PC-3 (cell line): ENCODE measurements around the gene TOB2. TPM values are rescaled to one million over a fixed set of nuclear protein-coding genes. Genes with fewer than 3 reads are reported as not detected.

Experiments
- ATAC-seq: fragments of 200-7000 bp; cut with Tn5 transposase; 2 replicates; pipeline ENCODE4 v1.9.1; 2020; ENCODE audit warnings: mild to moderate bottlenecking, moderate library complexity
- BruUV-seq: library from RNA; stranded (reverse); fragments of 400-500 nt; replicated peaks from 2 replicates; lab custom pipeline; 2021; lab: Mats Ljungman, UMichigan
- CTCF ChIA-PET: fragments of 300-600 bp; sonication (Branson Sonifier 250); formaldehyde crosslinking; loops from one replicate; lab custom pipeline; 2022; ENCODE audit warnings: antibody characterized with exemption; lab: Charles Lee
- POLR2A ChIA-PET: fragments of 300-600 bp; sonication (Branson Sonifier 250); formaldehyde crosslinking; loops from one replicate; lab custom pipeline; 2022; ENCODE audit warnings: antibody characterized with exemption; ENCODE audit not compliant: unreplicated experiment; lab: Charles Lee
- DNase-seq: peaks from one replicate; pipeline ENCODE4 v3.0.0-alpha.2; 2015
- H2AFZ ChIP-seq: fragments of 300-600 bp; sonication (generic); 2 replicates; pipeline ENCODE4 v1.6.0; 2016; ENCODE audit warnings: antibody characterized with exemption, low read length
- H3F3A ChIP-seq: fragments of 300-600 bp; sonication (generic); one replicate; pipeline ENCODE4 v1.6.0; 2017; ENCODE audit warnings: antibody characterized with exemption, low read length, control low read depth, mild to moderate bottlenecking; ENCODE audit not compliant: unreplicated experiment
- H3K27ac ChIP-seq: fragments of 300-600 bp; sonication (generic); 2 replicates; pipeline ENCODE4 v1.5.1; 2016; ENCODE audit warnings: mild to moderate bottlenecking, low read length
- H3K27me3 ChIP-seq: fragments of 300-600 bp; sonication (generic); 2 replicates; pipeline ENCODE4 v1.6.1; 2016; ENCODE audit warnings: low read length, mixed read lengths
- H3K36me3 ChIP-seq: fragments of 300-600 bp; sonication (generic); 2 replicates; pipeline ENCODE4 v1.6.1; 2016; ENCODE audit warnings: low read depth, mixed run types, low read length, mixed read lengths
- H3K4me1 ChIP-seq: fragments of 300-600 bp; sonication (generic); 2 replicates; pipeline ENCODE4 v1.5.1; 2016; ENCODE audit warnings: low read length; ENCODE audit not compliant: insufficient read depth
- H3K4me2 ChIP-seq: fragments of 300-600 bp; sonication (generic); 2 replicates; pipeline ENCODE4 v1.6.0; 2016; ENCODE audit warnings: low read length
- H3K4me3 ChIP-seq: fragments of 300-600 bp; sonication (generic); 2 replicates; pipeline ENCODE4 v1.5.1; 2016; ENCODE audit warnings: mild to moderate bottlenecking, low read length, mixed read lengths
- H3K79me2 ChIP-seq: fragments of 300-600 bp; sonication (generic); 2 replicates; pipeline ENCODE4 v1.6.1; 2017; ENCODE audit warnings: low read length, mixed read lengths
- H3K9ac ChIP-seq: fragments of 300-600 bp; sonication (generic); 2 replicates; pipeline ENCODE4 v1.6.0; 2016; ENCODE audit warnings: mild to moderate bottlenecking, low read length
- H3K9me2 ChIP-seq: fragments of 300-600 bp; sonication (generic); replicated peaks from 2 replicates; pipeline ENCODE4 v1.6.1; 2016; ENCODE audit warnings: mixed run types, low read length, mixed read lengths
- H3K9me3 ChIP-seq: fragments of 300-600 bp; sonication (generic); 2 replicates; pipeline ENCODE4 v1.6.1; 2016; ENCODE audit warnings: low read length, mixed read lengths
- H4K20me1 ChIP-seq: fragments of 300-600 bp; sonication (generic); 2 replicates; pipeline ENCODE4 v1.6.1; 2016; ENCODE audit warnings: low read length, mixed read lengths
- CTCF ChIP-seq: fragments of 300-600 bp; sonication (generic); conservative IDR thresholded peaks from 2 replicates; pipeline ENCODE4 v1.5.1; 2017; ENCODE audit warnings: antibody characterized with exemption, low read depth, mild to moderate bottlenecking, low read length
- EZH2 ChIP-seq: fragments of 300-600 bp; sonication (generic); IDR thresholded peaks from one replicate; pipeline ENCODE4 v1.6.1; 2017; ENCODE audit warnings: antibody characterized with exemption, mild to moderate bottlenecking, low read length; ENCODE audit not compliant: unreplicated experiment
- EZH2phosphoT487 ChIP-seq: fragments of 300-600 bp; sonication (generic); IDR thresholded peaks from 2 replicates; pipeline ENCODE4 v1.6.1; 2018; ENCODE audit warnings: mild to moderate bottlenecking, antibody characterized with exemption, low read length, borderline replicate concordance
- intact Hi-C: fragments of 100-400 bp; cut with micrococcal nuclease; formaldehyde crosslinking; loops from 2 replicates; pipeline ENCODE4 v1.9.0; 2023
- total RNA-seq: library from RNA; depleted of rRNA; stranded (reverse); fragments of >200 nt; gene quantifications from 2 replicates; pipeline ENCODE4 v1.2.3, GENCODE V29; 2014

The TOB2 gene
- total RNA-seq, 1 experiment from 2014 or later = 12.8 TPM

- Histone ChIP-seq H4K20me1 (peaks cover 11% of the 10 kb centered on the region; the same call in 1 of the 2 replicates), H3K4me3 (no peak overlapping the region), H3F3A (no peaks in the 10 kb centered on the region), H3K9me3 (no peaks in the 10 kb centered on the region), H3K27me3 (no peaks in the 10 kb centered on the region), H2AFZ (no peak overlapping the region), H3K9me2 (no peaks in the 10 kb centered on the region), H3K9ac (no peak overlapping the region), H3K4me1 (0 out of 2 replicates have a peak, but pooled peaks cover 5% of the 10 kb centered on the region), H3K79me2 (peaks cover 94% of the 10 kb centered on the region), H3K36me3 (no peaks in the 10 kb centered on the region), H3K27ac (no peak overlapping the region), H3K4me2 (no peak overlapping the region)
- TF ChIP-seq EZH2 (no peak), EZH2phosphoT487 (no peak), CTCF (no peak)
- ATAC-seq (no peak), DNase-seq (no peak)
- intact Hi-C loops = no loop called here
- POLR2A ChIA-PET = no interaction called here
- no TSS peak for BruUV-seq
- CTCF ChIA-PET = no interaction called here
These were observed 33.8 kb upstream of the TOB2 start for GRCh38 chr22:41480397-41480735.

- Histone ChIP-seq H3F3A (no peaks in the 10 kb centered on the region), H3K36me3 (no peaks in the 10 kb centered on the region), H3K4me2 (no peak overlapping the region), H3K9me2 (no peaks in the 10 kb centered on the region), H4K20me1 (peaks cover 11% of the 10 kb centered on the region; the same call in 1 of the 2 replicates), H3K27me3 (no peaks in the 10 kb centered on the region), H3K27ac (no peak overlapping the region), H3K9ac (no peak overlapping the region), H3K4me3 (no peak overlapping the region), H3K9me3 (no peaks in the 10 kb centered on the region), H3K79me2 (peaks cover 95% of the 10 kb centered on the region), H2AFZ (no peak overlapping the region), H3K4me1 (0 out of 2 replicates have a peak, but pooled peaks cover 5% of the 10 kb centered on the region)
- DNase-seq (no peak), ATAC-seq (0 out of 2 replicates have a peak, but pooled peaks have one; percentile 20)
- intact Hi-C loops = no loop called here
- no peak for TF ChIP-seq EZH2phosphoT487
- no peak for TF ChIP-seq CTCF
- no peak for TF ChIP-seq EZH2
- ChIA-PET CTCF (interaction anchor here (0.6 kb wide), 1 partner anchor 36 kb away, joined by 4 read pairs; no protein-coding TSS in a partner anchor), POLR2A (no interaction called here)
- no TSS peak for BruUV-seq
These were observed 33.2 kb upstream of the TOB2 start for GRCh38 chr22:41479671-41480396.
